WTC11 (cell line): ENCODE results near the gene DAP3. TPM values are rescaled to one million over a fixed set of nuclear protein-coding genes. Genes with fewer than 3 reads are reported as not detected.
"Not testable (repeated sequence)": the region's sequence is repeated elsewhere in the genome, so short reads cannot be mapped to it uniquely, and the experiment has no call there.

Source experiments
- ATAC-seq: fragments of 200-7000 bp; cut with Tn5 transposase; 2 replicates; pipeline ENCODE4 v1.10.0; 2021; ENCODE audit warnings: mild to moderate bottlenecking, moderate library complexity
- CTCF ChIA-PET: fragments of 300-600 bp; sonication (Branson Sonifier 250); formaldehyde crosslinking; loops from one replicate; lab custom pipeline; 2021; ENCODE audit warnings: antibody characterized with exemption; lab: Charles Lee
- POLR2A ChIA-PET: fragments of 350-600 bp; sonication (Branson Sonifier 250); formaldehyde crosslinking; loops from one replicate; lab custom pipeline; 2021; ENCODE audit warnings: antibody characterized with exemption; lab: Charles Lee
- DNase-seq: peaks from one replicate; pipeline ENCODE4 v3.0.0; 2021; ENCODE audit warnings: low spot score
- H3K27ac Mint-ChIP-seq: 2 replicates; pipeline ENCODE4 v1.8.0; 2021; ENCODE audit warnings: mixed read lengths
- H3K27me3 Mint-ChIP-seq: 2 replicates; pipeline ENCODE4 v1.8.0; 2021; ENCODE audit warnings: low read depth, mild to moderate bottlenecking, moderate library complexity, mixed read lengths
- H3K36me3 Mint-ChIP-seq: 2 replicates; pipeline ENCODE4 v1.8.0; 2021; ENCODE audit warnings: mixed read lengths
- H3K4me1 Mint-ChIP-seq: 2 replicates; pipeline ENCODE4 v1.8.0; 2022; ENCODE audit warnings: mixed read lengths
- H3K4me3 Mint-ChIP-seq: 2 replicates; pipeline ENCODE4 v1.8.0; 2021; ENCODE audit warnings: mild to moderate bottlenecking, moderate library complexity, mixed read lengths
- H3K9me3 Mint-ChIP-seq: 2 replicates; pipeline ENCODE4 v1.8.0; 2021; ENCODE audit warnings: mixed read lengths
- ATF3 ChIP-seq: sonication (generic); formaldehyde crosslinking; conservative IDR thresholded peaks from 2 replicates; pipeline ENCODE4 v1.8.1; 2022; ENCODE audit warnings: mild to moderate bottlenecking, missing genetic modification reagents
- ELF4 ChIP-seq: sonication (generic); formaldehyde crosslinking; IDR thresholded peaks from 2 replicates; pipeline ENCODE4 v1.8.1; 2022; ENCODE audit warnings: low read depth, mild to moderate bottlenecking, moderate library complexity, missing genetic modification reagents
- ESRRA ChIP-seq: sonication (generic); formaldehyde crosslinking; IDR thresholded peaks from 2 replicates; pipeline ENCODE4 v1.8.1; 2022; ENCODE audit warnings: mild to moderate bottlenecking, missing genetic modification reagents, borderline replicate concordance
- ETV6 ChIP-seq: sonication (generic); formaldehyde crosslinking; IDR thresholded peaks from 2 replicates; pipeline ENCODE4 v1.8.1; 2022; ENCODE audit warnings: mild to moderate bottlenecking, missing genetic modification reagents
- FOXP4 ChIP-seq: sonication (generic); formaldehyde crosslinking; IDR thresholded peaks from 2 replicates; pipeline ENCODE4 v1.8.0; 2022; ENCODE audit warnings: mild to moderate bottlenecking, missing genetic modification reagents
- GTF2I ChIP-seq: fragments of 250-450 bp; sonication (Bioruptor Pico); conservative IDR thresholded peaks from 2 replicates; pipeline ENCODE4 v1.4.0; 2021; ENCODE audit warnings: mild to moderate bottlenecking
- MXD4 ChIP-seq: fragments of 250-450 bp; sonication (Bioruptor Pico); IDR thresholded peaks from 2 replicates; pipeline ENCODE4 v1.8.0; 2021; ENCODE audit warnings: mild to moderate bottlenecking, moderate library complexity, borderline replicate concordance
- PRRX2 ChIP-seq: fragments of 250-450 bp; sonication (Bioruptor Pico); IDR thresholded peaks from 2 replicates; pipeline ENCODE4 v1.8.0; 2021; ENCODE audit warnings: mild to moderate bottlenecking
- SP1 ChIP-seq: sonication (generic); formaldehyde crosslinking; conservative IDR thresholded peaks from 2 replicates; pipeline ENCODE4 v1.8.1; 2022; ENCODE audit warnings: missing genetic modification reagents
- TEAD1 ChIP-seq: sonication (generic); formaldehyde crosslinking; IDR thresholded peaks from 2 replicates; pipeline ENCODE4 v1.8.0; 2022; ENCODE audit warnings: mild to moderate bottlenecking, missing genetic modification reagents
- TEAD4 ChIP-seq: sonication (generic); formaldehyde crosslinking; IDR thresholded peaks from 2 replicates; pipeline ENCODE4 v1.8.0; 2022; ENCODE audit warnings: mild to moderate bottlenecking, missing genetic modification reagents
- TP53 ChIP-seq: sonication (generic); formaldehyde crosslinking; IDR thresholded peaks from 2 replicates; pipeline ENCODE4 v1.8.1; 2023; ENCODE audit warnings: mild to moderate bottlenecking, missing genetic modification reagents
- ZNF219 ChIP-seq: sonication (generic); formaldehyde crosslinking; IDR thresholded peaks from 2 replicates; pipeline ENCODE4 v1.8.0; 2023; ENCODE audit warnings: missing genetic modification reagents, mild to moderate bottlenecking, borderline replicate concordance
- ZNF281 ChIP-seq: sonication (generic); formaldehyde crosslinking; IDR thresholded peaks from 2 replicates; pipeline ENCODE4 v1.8.0; 2023; ENCODE audit warnings: mild to moderate bottlenecking, missing genetic modification reagents
- ZNF512 ChIP-seq: sonication (generic); formaldehyde crosslinking; IDR thresholded peaks from 2 replicates; pipeline ENCODE4 v1.8.1; 2022; ENCODE audit warnings: missing genetic modification reagents, borderline replicate concordance
- ZNF671 ChIP-seq: fragments of 250-450 bp; sonication (Bioruptor Pico); IDR thresholded peaks from 2 replicates; pipeline ENCODE4 v1.8.0; 2021; ENCODE audit warnings: mild to moderate bottlenecking
- total RNA-seq: library from RNA; stranded (reverse); gene quantifications from 3 replicates; pipeline ENCODE4 v1.2.3, GENCODE V29; 2021
- TF ChIP-seq, protein P1 (sequence below): sonication (generic); formaldehyde crosslinking; IDR thresholded peaks from 2 replicates; pipeline ENCODE4 v1.8.1; 2023; ENCODE audit warnings: mild to moderate bottlenecking, missing genetic modification reagents
- TF ChIP-seq, protein P2 (sequence below): sonication (generic); formaldehyde crosslinking; IDR thresholded peaks from 2 replicates; pipeline ENCODE4 v1.8.1; 2023; ENCODE audit warnings: mild to moderate bottlenecking, moderate library complexity, missing genetic modification reagents
- TF ChIP-seq, protein P3 (sequence below): sonication (generic); formaldehyde crosslinking; IDR thresholded peaks from 2 replicates; pipeline ENCODE4 v1.8.0; 2022; ENCODE audit warnings: mild to moderate bottlenecking, missing genetic modification reagents
- TF ChIP-seq, protein P4 (sequence below): fragments of 250-450 bp; sonication (Bioruptor Pico); IDR thresholded peaks from 2 replicates; pipeline ENCODE4 v1.9.0; 2021; ENCODE audit warnings: mild to moderate bottlenecking

DAP3 gene
- total RNA-seq, 1 experiment from 2014 or later, result 109 TPM

- TF ChIP-seq, protein P1, sequence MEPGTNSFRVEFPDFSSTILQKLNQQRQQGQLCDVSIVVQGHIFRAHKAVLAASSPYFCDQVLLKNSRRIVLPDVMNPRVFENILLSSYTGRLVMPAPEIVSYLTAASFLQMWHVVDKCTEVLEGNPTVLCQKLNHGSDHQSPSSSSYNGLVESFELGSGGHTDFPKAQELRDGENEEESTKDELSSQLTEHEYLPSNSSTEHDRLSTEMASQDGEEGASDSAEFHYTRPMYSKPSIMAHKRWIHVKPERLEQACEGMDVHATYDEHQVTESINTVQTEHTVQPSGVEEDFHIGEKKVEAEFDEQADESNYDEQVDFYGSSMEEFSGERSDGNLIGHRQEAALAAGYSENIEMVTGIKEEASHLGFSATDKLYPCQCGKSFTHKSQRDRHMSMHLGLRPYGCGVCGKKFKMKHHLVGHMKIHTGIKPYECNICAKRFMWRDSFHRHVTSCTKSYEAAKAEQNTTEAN (CRISPR knock-in tag), result no peak
- TF ChIP-seq TEAD1 (no peak), ESRRA (CRISPR knock-in tag) (no peak), PRRX2 (CRISPR knock-in tag) (no peak)
- TF ChIP-seq, protein P2, sequence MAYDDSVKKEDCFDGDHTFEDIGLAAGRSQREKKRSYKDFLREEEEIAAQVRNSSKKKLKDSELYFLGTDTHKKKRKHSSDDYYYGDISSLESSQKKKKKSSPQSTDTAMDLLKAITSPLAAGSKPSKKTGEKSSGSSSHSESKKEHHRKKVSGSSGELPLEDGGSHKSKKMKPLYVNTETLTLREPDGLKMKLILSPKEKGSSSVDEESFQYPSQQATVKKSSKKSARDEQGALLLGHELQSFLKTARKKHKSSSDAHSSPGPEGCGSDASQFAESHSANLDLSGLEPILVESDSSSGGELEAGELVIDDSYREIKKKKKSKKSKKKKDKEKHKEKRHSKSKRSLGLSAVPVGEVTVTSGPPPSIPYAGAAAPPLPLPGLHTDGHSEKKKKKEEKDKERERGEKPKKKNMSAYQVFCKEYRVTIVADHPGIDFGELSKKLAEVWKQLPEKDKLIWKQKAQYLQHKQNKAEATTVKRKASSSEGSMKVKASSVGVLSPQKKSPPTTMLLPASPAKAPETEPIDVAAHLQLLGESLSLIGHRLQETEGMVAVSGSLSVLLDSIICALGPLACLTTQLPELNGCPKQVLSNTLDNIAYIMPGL (CRISPR knock-in tag), result no peak
Observed at GRCh38 chr1:155696524-155696923, 7.6 kb downstream of the DAP3 start (continued).

GRCh38 chr1:155697046-155697445, 8.2 kb downstream of the DAP3 start:
- no peak for TF ChIP-seq ZNF512 (CRISPR knock-in tag)
- TF ChIP-seq, protein P3, sequence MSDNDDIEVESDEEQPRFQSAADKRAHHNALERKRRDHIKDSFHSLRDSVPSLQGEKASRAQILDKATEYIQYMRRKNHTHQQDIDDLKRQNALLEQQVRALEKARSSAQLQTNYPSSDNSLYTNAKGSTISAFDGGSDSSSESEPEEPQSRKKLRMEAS, result no peak
- no peak for TF ChIP-seq MXD4 (CRISPR knock-in tag)
- no peak for TF ChIP-seq ZNF219 (CRISPR knock-in tag)
- TF ChIP-seq, protein P1 (CRISPR knock-in tag), result no peak
- TF ChIP-seq ZNF281 (CRISPR knock-in tag), result no peak
- TF ChIP-seq ELF4, result no peak
- no peak for TF ChIP-seq ETV6
- no peak for TF ChIP-seq SP1 (CRISPR knock-in tag)
- no peak for TF ChIP-seq TP53 (CRISPR knock-in tag)
- TF ChIP-seq, protein P4, sequence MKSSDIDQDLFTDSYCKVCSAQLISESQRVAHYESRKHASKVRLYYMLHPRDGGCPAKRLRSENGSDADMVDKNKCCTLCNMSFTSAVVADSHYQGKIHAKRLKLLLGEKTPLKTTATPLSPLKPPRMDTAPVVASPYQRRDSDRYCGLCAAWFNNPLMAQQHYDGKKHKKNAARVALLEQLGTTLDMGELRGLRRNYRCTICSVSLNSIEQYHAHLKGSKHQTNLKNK, result no peak
- no peak for TF ChIP-seq ZNF671
- TF ChIP-seq ATF3 (CRISPR knock-in tag), result no peak
- TF ChIP-seq GTF2I (CRISPR knock-in tag), result no peak
- no peak for TF ChIP-seq FOXP4 (CRISPR knock-in tag)
- TF ChIP-seq TEAD4 (CRISPR knock-in tag), result no peak
- peaks cover 49% of the 10 kb centered on the region for H3K9me3 Mint-ChIP-seq
- H3K27ac Mint-ChIP-seq, result no peak overlapping the region; the same call in 1 of the 2 replicates
- peaks cover 71% of the 10 kb centered on the region for H3K36me3 Mint-ChIP-seq
- ATAC-seq (no peak), DNase-seq (no peak)
- H3K27me3 Mint-ChIP-seq, result no peaks in the 10 kb centered on the region
- POLR2A ChIA-PET, result no interaction called here
- no peak overlapping the region for H3K4me3 Mint-ChIP-seq
- H3K4me1 Mint-ChIP-seq, result peaks cover 30% of the 10 kb centered on the region
- CTCF ChIA-PET, result interaction anchor here (0.5 to 1.0 kb wide), 2 partner anchors 32 to 336 kb away, joined by 3 to 4 read pairs; no protein-coding TSS in a partner anchor

DNA sequence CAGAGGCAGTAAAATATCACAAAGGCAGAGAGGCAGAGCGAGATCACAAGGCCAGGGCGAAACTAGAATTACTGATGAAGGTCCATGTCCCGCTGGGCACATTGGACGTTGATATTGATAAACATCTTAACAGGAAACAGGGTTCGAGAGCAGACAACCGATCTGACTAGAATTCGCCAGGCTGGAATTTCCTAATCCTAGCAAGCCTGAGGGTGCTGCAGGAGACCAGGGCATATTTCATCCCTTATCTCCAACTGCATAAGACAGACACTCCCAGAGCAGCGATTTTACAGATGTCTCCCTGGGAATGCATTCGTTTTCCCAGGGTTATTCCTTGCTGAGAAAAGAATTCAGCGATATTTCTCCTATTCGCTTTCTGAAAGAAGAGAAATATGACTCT, 8.7 kb downstream of the DAP3 start:
- Mint-ChIP-seq H3K36me3 (peaks cover 65% of the 10 kb centered on the region), H3K9me3 (peaks cover 43% of the 10 kb centered on the region), H3K4me1 (peaks cover 30% of the 10 kb centered on the region)
- DNase-seq, H3K27me3 Mint-ChIP-seq, POLR2A ChIA-PET, H3K27ac Mint-ChIP-seq, ATAC-seq, H3K4me3 Mint-ChIP-seq: not testable (repeated sequence)
- CTCF ChIA-PET, result interaction anchor here (1.0 kb wide), 1 partner anchor 32 kb away, joined by 4 read pairs; no protein-coding TSS in a partner anchor
